Peyer's patch (tissue), 4 donors: Measurements from ENCODE around the gene ANKS1A. TPM values are rescaled to one million over a fixed set of nuclear protein-coding genes. Genes with fewer than 3 reads are reported as not detected.

ENCODE experiments used
- DNase-seq, 3 donors: peaks; one replicate each; pipeline ENCODE4 v3.0.0-alpha.2; 2017 to 2019
- H3K27ac ChIP-seq, 4 donors: fragments of 200-600 bp; sonication (generic); one replicate each; pipeline ENCODE4 v1.5.1; 2016 to 2019
- H3K27me3 ChIP-seq, 2 donors: fragments of 200-600 bp; sonication (generic); one replicate each; pipeline ENCODE4 v1.5.1; 2019
- H3K36me3 ChIP-seq, 3 donors: fragments of 200-600 bp; sonication (generic); one replicate each; pipeline ENCODE4 v1.5.1; 2016 to 2019
- H3K4me1 ChIP-seq, 4 donors: fragments of 200-600 bp; sonication (generic); one replicate each; pipeline ENCODE4 v1.5.1; 2016 to 2019
- H3K4me3 ChIP-seq, 4 donors: fragments of 200-600 bp; sonication (generic); 1 replicate in 3 of 4; 2 replicates in 1 of 4; pipeline ENCODE4 v1.5.1; 2016 to 2019; ENCODE audit warnings: mild to moderate bottlenecking in 1 of 4
- H3K9me3 ChIP-seq, 4 donors: fragments of 200-600 bp; sonication (generic); one replicate each; pipeline ENCODE4 v1.5.1; 2016 to 2019; ENCODE audit warnings: mild to moderate bottlenecking in 1 of 4
- POLR2A ChIP-seq, 2 donors: fragments of 450-650 bp; IDR thresholded peaks; one replicate each; pipeline ENCODE4 v1.5.1; 2017; ENCODE audit warnings: antibody characterized with exemption in 2 of 2, mild to moderate bottlenecking in 2 of 2, moderate library complexity in 2 of 2
- total RNA-seq, 4 donors: library from RNA; depleted of rRNA; stranded (reverse); fragments of >200 nt; gene quantifications; one replicate each; pipeline ENCODE4 v1.1.0, GENCODE V29; 2016
- TF ChIP-seq, protein P1 (sequence below), 6 experiments: fragments of 450-650 bp in 4 of 6; fragments of 200-600 bp in 2 of 6; sonication (generic) in 1 of 6; IDR thresholded peaks; one replicate each; pipeline ENCODE4 v1.5.1; 2017 to 2019; ENCODE audit warnings: antibody characterized with exemption in 6 of 6, mild to moderate bottlenecking in 3 of 6, moderate library complexity in 1 of 6

ANKS1A gene
- total RNA-seq, 4 donors from 2014 or later = 24.3 to 42.1 (median 31.9) TPM

DNA sequence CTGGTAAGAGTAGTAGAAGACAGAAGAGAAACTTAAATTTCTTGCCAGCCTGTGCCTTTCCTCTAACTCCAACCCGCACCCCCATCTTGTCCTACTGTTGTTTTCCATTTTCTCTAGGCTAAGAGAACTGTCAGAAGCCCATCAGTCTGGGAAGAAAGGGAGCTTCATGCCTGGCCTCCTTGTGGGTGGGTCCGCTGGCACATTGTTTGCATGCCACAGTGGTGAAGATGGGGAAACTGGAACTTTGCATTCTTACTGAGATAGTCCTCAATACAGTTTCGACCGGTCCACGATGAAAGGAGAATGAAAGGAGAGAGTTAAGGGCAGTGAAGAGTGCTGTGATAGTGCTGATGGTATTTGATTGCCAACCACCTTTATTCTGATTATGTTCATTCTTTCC is 149.0 kb downstream of the ANKS1A start:
- peaks cover 0 to 46% (median 0%) of the 10 kb centered on the region in 4 donors for H3K4me1 ChIP-seq
- no peaks in the 10 kb centered on the region for H3K9me3 ChIP-seq
- H3K27ac ChIP-seq = peak overlapping the region in 1 of 4 donors; percentile 6
- H3K27me3 ChIP-seq = no peaks in the 10 kb centered on the region
- DNase-seq = no peak
- H3K36me3 ChIP-seq = no peaks in the 10 kb centered on the region
- no peak overlapping the region for H3K4me3 ChIP-seq
- TF ChIP-seq, protein P1, sequence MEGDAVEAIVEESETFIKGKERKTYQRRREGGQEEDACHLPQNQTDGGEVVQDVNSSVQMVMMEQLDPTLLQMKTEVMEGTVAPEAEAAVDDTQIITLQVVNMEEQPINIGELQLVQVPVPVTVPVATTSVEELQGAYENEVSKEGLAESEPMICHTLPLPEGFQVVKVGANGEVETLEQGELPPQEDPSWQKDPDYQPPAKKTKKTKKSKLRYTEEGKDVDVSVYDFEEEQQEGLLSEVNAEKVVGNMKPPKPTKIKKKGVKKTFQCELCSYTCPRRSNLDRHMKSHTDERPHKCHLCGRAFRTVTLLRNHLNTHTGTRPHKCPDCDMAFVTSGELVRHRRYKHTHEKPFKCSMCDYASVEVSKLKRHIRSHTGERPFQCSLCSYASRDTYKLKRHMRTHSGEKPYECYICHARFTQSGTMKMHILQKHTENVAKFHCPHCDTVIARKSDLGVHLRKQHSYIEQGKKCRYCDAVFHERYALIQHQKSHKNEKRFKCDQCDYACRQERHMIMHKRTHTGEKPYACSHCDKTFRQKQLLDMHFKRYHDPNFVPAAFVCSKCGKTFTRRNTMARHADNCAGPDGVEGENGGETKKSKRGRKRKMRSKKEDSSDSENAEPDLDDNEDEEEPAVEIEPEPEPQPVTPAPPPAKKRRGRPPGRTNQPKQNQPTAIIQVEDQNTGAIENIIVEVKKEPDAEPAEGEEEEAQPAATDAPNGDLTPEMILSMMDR (IDR thresholded peaks at IDR 0.05) = no peak
- TF ChIP-seq POLR2A (IDR thresholded peaks at IDR 0.05) = no peak

DNA sequence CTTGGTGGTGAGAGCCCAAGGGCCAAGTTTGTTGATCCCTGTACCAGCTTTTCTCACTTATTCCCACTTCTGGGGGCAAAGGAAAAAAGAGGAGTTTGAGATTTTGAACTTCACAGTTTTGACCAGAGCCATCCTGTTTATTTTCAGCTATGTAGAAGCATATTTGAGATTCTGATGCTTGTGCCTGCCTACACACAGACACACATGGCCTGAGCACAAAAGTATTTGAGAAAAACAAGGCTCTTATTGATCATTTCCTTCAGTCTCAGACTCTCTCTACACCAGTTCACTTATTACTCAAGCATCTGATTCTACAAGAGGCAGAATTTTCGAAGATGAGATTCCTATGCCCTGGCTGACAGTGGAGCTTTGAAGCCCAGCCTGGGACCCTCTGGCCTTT is 151.3 kb downstream of the ANKS1A start:
- H3K27me3 ChIP-seq = no peaks in the 10 kb centered on the region
- DNase-seq = no peak
- peaks cover 0 to 42% (median 0%) of the 10 kb centered on the region in 4 donors for H3K4me1 ChIP-seq
- no peaks in the 10 kb centered on the region for H3K36me3 ChIP-seq
- no peak overlapping the region for H3K4me3 ChIP-seq
- TF ChIP-seq, protein P1 (IDR thresholded peaks at IDR 0.05) = no peak
- TF ChIP-seq POLR2A (IDR thresholded peaks at IDR 0.05) = no peak
- H3K27ac ChIP-seq = peak overlapping the region in 1 of 4 donors; percentile 5
- H3K9me3 ChIP-seq = no peaks in the 10 kb centered on the region

DNA sequence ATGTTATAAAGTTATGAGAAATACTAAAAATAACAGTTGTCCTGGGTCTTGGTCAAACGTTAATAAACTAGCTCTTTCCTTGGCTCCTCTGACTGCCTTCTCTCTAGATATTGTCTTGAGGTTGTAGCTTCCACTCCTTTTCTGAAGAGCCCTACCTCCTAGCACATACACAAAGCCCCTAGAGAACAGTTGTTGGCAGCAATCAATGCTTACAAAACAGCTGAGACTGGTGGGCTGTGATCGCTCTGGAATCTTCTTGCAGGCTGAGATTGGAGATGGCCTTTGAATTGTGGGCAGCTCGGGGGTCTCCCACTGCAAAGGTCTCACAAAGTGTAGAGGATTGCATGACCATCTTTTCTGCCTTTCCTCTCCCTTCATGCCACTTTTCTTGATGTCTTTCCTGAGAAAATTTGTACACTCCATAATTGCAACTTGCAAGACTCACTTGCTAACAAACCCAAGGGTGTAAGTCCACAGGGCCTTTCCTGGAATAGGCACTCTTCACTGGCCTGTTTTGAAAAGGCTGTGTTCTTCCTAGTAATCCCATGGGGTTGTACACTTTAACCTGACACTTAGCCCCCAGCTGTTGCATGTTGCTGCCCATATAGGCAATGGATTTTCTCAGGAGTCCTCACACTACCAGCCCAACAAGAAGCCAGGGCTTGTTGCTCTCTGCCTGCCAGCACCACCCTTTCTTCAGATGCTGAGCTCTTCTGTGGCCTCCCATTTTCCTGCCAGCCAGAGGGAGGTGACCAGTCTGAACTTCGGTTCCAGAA is 152.2 kb downstream of the ANKS1A start:
- no peaks in the 10 kb centered on the region for H3K9me3 ChIP-seq
- DNase-seq = no peak
- no peaks in the 10 kb centered on the region for H3K36me3 ChIP-seq
- H3K27ac ChIP-seq = peak overlapping the region in 1 of 4 donors; percentile 5
- no peak overlapping the region for H3K4me3 ChIP-seq
- TF ChIP-seq, protein P1 (IDR thresholded peaks at IDR 0.05) = no peak
- TF ChIP-seq POLR2A (IDR thresholded peaks at IDR 0.05) = no peak
- peaks cover 0 to 41% (median 0%) of the 10 kb centered on the region in 4 donors for H3K4me1 ChIP-seq
- no peaks in the 10 kb centered on the region for H3K27me3 ChIP-seq

DNA sequence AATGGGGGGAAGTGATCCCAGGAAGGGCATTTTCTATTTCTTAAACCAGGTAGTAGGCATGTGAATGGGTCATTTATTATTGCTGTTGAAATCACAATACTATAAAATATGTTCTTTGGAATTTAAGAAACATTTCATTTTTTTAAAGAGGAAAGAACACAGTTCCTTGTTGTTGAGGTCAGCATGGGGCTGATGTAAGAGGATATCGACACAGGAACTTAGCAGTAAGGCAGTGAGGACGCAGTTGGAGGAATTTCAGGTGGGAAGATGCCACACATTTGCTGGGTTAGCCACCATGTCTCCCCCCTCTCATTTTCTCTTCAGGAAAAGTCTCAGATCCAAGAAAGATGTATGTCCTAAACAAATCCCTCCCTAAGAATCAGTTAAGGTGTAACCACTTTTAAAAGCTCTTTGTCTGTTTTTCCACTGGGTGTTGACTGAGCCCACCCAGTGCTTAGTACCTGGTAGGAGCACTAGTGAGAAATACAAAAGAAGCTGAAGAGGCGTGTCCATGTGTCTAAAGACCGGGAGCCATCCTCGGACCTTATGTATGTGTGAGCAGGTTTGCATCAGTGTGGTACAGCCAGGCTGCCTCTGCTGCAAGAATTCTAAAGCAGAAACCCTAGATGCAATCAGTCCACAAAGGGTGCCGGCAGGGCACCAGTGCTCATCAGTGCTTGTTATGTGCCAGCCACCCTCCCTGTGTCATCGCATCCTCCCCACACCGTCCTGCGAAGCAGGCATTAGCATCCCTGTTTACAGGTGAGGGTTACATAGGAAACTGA is 153.2 kb downstream of the ANKS1A start:
- Histone ChIP-seq H3K27me3 (no peaks in the 10 kb centered on the region), H3K36me3 (no peaks in the 10 kb centered on the region), H3K4me3 (no peak overlapping the region), H3K9me3 (no peaks in the 10 kb centered on the region), H3K27ac (peak overlapping the region in 1 of 4 donors; percentile 78), H3K4me1 (peaks cover 0 to 46% (median 2%) of the 10 kb centered on the region in 4 donors)
- no peak for DNase-seq
- TF ChIP-seq POLR2A (IDR thresholded peaks at IDR 0.05) = no peak
- TF ChIP-seq, protein P1 (IDR thresholded peaks at IDR 0.05) = no peak

DNA sequence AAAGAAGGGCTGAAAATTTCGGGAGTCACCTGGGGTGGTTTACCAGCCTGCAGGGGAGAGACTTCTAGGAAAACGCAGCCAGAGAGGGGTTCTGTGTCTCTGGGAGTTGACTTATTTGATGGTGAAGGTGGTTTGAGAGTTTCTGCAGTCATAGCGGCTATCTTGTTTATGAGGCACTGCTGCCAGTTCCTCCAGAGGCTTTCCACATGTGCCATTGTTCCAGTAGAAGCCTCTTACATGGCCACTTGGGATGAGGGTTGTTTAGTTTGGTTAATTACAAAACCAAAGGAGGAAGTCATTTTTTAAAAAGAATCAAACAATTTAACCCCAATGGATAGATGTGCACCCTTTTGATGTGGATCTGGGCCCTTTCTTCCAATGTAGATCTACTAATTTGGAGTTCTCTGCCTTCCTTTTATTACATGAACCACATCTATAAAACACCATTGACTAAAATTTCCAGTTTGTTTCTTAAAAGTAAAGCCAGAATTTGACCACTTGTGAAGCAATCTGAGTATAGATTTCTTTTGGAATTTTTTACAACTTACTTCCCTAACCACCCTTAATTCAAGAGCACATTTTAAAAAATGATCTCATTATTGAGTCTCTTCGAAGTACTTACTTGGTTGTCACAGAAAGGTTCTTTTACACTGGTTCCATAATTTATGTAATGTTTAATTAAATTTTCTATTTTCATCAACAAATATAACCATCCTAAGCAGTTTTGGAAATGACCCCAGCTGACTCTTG is 154.5 kb downstream of the ANKS1A start:
- Histone ChIP-seq H3K4me3 (no peak overlapping the region), H3K27ac (peak overlapping the region; percentile 15 to 79 (median 62)), H3K4me1 (peaks cover 0 to 59% (median 5%) of the 10 kb centered on the region in 4 donors), H3K27me3 (no peaks in the 10 kb centered on the region), H3K36me3 (no peaks in the 10 kb centered on the region), H3K9me3 (no peaks in the 10 kb centered on the region)
- DNase-seq = no peak
- TF ChIP-seq POLR2A (IDR thresholded peaks at IDR 0.05) = no peak
- TF ChIP-seq, protein P1 (IDR thresholded peaks at IDR 0.05) = no peak
